Astrocyte of the cerebellum (primary cell): ENCODE data around the gene TRIM16.
"Not testable (repeated sequence)": the region's sequence is repeated elsewhere in the genome, so short reads cannot be mapped to it uniquely, and the experiment has no call there.

ENCODE experiments used
- DNase-seq: peaks from one replicate; pipeline ENCODE4 v3.0.0-alpha.2; 2011; ENCODE audit warnings: low read depth
- H3K4me3 ChIP-seq: 2 replicates; pipeline ENCODE4 v1.5.1; 2011; ENCODE audit warnings: mild to moderate bottlenecking, low read depth, low read length, moderate library complexity
- in situ Hi-C: cut with HindIII; loops from 2 replicates; pipeline ENCODE4 v1.10.0; 2017; ENCODE audit warnings: low sequenced_read_pairs
- TF ChIP-seq, protein P1 (sequence below): IDR thresholded peaks from 2 replicates; pipeline ENCODE4 v1.5.1; 2012; ENCODE audit warnings: low read length, low read depth, moderate library complexity, mild to moderate bottlenecking; ENCODE audit errors: missing control alignments

TRIM16 gene

GRCh38 chr17:15657868-15658267 lies 26.2 kb downstream of the TRIM16 start:
- in situ Hi-C loops, result no loop called here

GRCh38 chr17:15654886-15655561 lies 29.1 kb downstream of the TRIM16 start:
- H3K4me3 ChIP-seq, result no peak overlapping the region
- TF ChIP-seq, protein P1, sequence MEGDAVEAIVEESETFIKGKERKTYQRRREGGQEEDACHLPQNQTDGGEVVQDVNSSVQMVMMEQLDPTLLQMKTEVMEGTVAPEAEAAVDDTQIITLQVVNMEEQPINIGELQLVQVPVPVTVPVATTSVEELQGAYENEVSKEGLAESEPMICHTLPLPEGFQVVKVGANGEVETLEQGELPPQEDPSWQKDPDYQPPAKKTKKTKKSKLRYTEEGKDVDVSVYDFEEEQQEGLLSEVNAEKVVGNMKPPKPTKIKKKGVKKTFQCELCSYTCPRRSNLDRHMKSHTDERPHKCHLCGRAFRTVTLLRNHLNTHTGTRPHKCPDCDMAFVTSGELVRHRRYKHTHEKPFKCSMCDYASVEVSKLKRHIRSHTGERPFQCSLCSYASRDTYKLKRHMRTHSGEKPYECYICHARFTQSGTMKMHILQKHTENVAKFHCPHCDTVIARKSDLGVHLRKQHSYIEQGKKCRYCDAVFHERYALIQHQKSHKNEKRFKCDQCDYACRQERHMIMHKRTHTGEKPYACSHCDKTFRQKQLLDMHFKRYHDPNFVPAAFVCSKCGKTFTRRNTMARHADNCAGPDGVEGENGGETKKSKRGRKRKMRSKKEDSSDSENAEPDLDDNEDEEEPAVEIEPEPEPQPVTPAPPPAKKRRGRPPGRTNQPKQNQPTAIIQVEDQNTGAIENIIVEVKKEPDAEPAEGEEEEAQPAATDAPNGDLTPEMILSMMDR, result no peak
- no peak for DNase-seq
- in situ Hi-C loops, result no loop called here

More at GRCh38 chr17:15657868-15658267, 26.2 kb downstream of the TRIM16 start:
- H3K4me3 ChIP-seq, result no peak overlapping the region
- DNase-seq, result no peak
- TF ChIP-seq, protein P1, result no peak

DNA sequence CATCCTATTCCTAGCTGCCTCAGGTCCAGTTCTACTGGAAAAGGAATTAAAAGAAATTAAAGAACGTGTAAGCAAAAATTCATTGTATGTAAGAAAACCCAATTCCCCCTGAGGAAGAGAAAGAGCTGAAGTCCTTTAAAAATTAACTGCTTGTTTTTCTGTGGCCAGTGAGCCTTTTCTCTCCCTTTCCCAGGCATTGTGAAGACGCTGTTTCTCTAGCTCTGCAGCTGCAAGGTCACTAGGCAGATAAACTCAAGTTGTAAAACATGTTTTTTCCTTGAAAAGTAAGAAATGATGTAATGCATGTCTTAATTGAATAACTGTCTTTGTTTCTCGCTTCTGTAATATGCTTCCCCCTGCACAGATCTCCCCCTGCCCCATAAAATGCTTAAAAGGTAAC lies 29.7 kb downstream of the TRIM16 start:
- in situ Hi-C loops, DNase-seq, H3K4me3 ChIP-seq: not testable (repeated sequence)

GRCh38 chr17:15652960-15653359 lies 31.2 kb downstream of the TRIM16 start:
- TF ChIP-seq, protein P1, result no peak
- H3K4me3 ChIP-seq, result no peak overlapping the region
- in situ Hi-C loops, result no loop called here
- no peak for DNase-seq

DNA sequence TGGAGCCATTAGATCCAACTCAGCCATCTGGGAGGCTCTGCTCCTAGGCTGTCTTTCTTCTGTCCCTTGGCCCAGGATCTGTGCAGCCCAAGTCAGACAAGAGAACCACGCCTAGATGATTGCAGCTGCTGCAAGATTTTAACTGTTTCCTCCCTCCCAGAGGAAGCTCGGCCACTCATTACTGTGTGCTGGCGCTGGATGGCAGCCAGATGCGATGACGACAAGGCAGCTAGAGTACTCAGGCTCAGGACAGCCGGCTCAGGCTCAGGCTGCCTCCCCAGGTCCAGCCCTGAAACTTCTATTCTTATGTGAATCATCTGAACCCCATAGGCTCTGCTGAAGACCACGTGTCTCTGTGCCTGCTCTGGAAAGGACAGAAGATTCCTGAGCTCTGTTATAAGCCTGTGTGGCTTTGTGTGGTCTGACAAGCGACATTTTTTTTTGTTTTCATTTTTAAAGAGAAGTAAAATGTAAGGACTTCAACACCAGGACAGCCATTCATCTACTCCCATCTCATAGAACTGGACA lies 32.5 kb downstream of the TRIM16 start:
- DNase-seq, result peak; percentile 84
- in situ Hi-C loops, result no loop called here
- TF ChIP-seq, protein P1, result no peak
- peak overlapping the region; percentile 34 for H3K4me3 ChIP-seq

DNA sequence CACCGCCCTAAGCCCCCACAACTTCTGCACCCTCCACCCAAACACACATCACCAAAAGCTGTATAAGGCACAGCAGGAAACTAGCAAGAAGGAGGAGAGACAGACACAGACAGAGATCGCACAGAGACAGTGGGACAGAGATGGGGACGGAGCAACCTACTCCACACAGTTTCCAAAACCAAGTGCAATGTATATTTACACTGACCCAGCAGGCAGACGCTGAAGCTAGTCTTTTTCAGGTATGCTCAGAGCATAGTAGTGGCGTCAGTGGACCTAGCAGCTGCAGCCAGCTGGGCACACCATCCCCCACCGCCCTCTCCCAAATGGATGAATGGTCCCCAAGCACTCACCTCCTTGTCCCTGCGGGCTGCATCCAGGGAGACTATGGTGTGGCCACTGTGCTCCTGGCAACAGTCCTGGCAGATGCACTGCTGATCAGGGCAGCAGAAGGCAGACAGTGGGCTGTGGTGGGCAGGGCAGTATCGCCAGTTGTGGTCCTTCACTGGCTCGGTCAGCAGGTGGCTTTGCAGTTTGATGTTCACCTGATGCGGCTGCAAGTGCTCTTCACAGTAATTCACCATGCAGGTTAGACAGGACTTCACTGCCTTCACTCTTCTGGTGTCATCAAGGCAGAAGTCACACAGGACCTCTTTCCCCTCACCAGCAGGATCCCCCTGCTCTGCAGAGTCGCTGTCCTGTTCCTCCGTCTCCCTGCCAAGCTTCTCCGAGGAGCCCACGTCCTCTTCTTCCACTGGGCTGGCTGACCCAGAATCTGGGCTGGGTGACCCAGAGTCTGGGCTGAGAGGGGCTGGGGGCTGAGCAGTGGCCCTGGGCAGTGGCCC lies 33.1 kb downstream of the TRIM16 start:
- in situ Hi-C loops, result no loop called here
- DNase-seq, result no peak
- H3K4me3 ChIP-seq, result peak overlapping the region; percentile 34
- TF ChIP-seq, protein P1, result no peak
